ENCODE results near the gene DIS3L2.
"Not testable (repeated sequence)": the region's sequence is repeated elsewhere in the genome, so short reads cannot be mapped to it uniquely, and the experiment has no call there.

Gene DIS3L2

DNA sequence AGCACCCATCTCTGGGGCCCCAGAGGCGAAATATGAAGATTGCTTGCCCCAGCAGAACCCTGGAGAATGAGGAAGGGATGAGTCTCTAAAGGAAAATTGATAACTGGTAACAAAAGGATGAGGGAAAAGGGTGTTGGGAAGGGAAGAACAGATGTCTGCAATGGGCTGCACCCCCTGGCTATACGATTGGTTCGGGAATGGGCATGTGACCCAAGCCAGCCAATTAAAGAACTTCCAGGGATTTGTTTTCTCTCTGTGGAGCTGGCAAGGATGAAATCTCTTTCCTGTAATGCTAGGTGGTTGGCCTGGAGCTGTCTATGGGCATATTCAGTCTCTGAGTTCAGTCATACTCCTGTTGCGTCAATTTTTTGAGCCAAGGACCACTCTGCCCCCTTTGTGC, 22.5 kb upstream of the DIS3L2 start:
- Histone ChIP-seq H3K27ac (ENCODE audit: low read depth, low read length, severe bottlenecking) (no peak overlapping the region), H3K4me1 (ENCODE audit: control insufficient read depth, insufficient read depth, low read length, poor library complexity, severe bottlenecking) (no peaks in the 10 kb centered on the region), H3K9me3 (ENCODE audit: control insufficient read depth, low read length) (no peaks in the 10 kb centered on the region), H3K36me3 (ENCODE audit: control insufficient read depth, insufficient read depth, low read length) (no peaks in the 10 kb centered on the region), H3K4me3 (ENCODE audit: extremely low read depth, insufficient read depth, low read length, poor library complexity, severe bottlenecking) (no peak overlapping the region)
- WGBS, 2 experiments (ENCODE audit: insufficient coverage in 2 of 2): 91 to 93% methylated on average over 3 to 4 of the region's 4 CpGs

DNA sequence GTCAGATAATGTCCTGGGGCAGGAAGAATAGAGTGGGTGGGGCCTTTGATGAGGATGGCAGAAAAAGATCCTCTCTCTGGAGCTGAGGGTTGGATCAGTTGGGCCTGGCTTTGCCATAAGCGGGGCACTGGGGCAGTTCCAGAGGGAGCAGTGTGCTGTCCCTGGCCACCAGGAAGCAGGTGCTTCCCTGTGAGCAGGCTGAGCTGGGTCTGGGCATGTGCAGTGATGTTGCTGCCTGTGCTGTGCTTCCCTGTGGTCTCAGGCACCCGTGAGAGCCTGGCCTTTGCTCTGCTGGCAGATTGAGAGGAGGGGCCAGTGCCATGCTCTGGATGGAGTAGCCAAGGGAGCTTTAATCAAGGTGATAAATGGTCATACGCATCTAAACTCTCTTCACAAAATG, 20.7 kb upstream of the DIS3L2 start:
- H3K9me3 ChIP-seq (ENCODE audit: control insufficient read depth, low read length): no peaks in the 10 kb centered on the region
- 87 to 94% methylated on average over 2 to 3 of the region's 3 CpGs for WGBS, 2 experiments (ENCODE audit: insufficient coverage in 2 of 2)
- no peak overlapping the region for H3K4me3 ChIP-seq (ENCODE audit: extremely low read depth, insufficient read depth, low read length, poor library complexity, severe bottlenecking)
- H3K4me1 ChIP-seq (ENCODE audit: control insufficient read depth, insufficient read depth, low read length, poor library complexity, severe bottlenecking): no peaks in the 10 kb centered on the region
- no peaks in the 10 kb centered on the region for H3K36me3 ChIP-seq (ENCODE audit: control insufficient read depth, insufficient read depth, low read length)
- no peak overlapping the region for H3K27ac ChIP-seq (ENCODE audit: low read depth, low read length, severe bottlenecking)

DNA sequence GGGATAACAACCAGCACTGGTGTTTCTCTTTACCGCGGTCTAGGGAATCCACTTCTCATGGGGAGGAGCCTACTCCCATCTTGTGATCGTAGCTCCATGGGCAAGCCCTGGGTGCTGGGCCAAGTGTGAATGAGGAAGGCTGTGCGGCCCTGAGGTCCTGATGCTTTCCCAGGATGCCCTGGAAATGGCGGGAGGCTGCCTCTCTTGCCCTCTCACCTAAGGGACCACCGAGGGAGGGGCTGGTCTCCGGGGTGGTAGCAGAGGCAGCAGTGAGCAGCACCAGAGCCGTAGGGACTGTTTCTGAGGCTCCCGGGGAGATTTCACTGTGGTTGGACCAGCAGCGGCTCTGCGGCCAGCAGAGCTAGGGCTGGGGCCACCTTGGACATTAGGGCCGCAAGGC, 19.8 kb upstream of the DIS3L2 start:
- WGBS, 2 experiments (ENCODE audit: insufficient coverage in 2 of 2): 88 to 92% methylated on average over 8 to 12 of the region's 12 CpGs
- Histone ChIP-seq H3K4me3 (ENCODE audit: extremely low read depth, insufficient read depth, low read length, poor library complexity, severe bottlenecking) (no peak overlapping the region), H3K4me1 (ENCODE audit: control insufficient read depth, insufficient read depth, low read length, poor library complexity, severe bottlenecking) (no peaks in the 10 kb centered on the region), H3K9me3 (ENCODE audit: control insufficient read depth, low read length) (no peaks in the 10 kb centered on the region), H3K27ac (ENCODE audit: low read depth, low read length, severe bottlenecking) (no peak overlapping the region), H3K36me3 (ENCODE audit: control insufficient read depth, insufficient read depth, low read length) (no peaks in the 10 kb centered on the region)

GRCh38 chr2:231942180-231942579, 19.3 kb upstream of the DIS3L2 start:
- WGBS, 2 experiments (ENCODE audit: insufficient coverage in 2 of 2): 93 to 100% methylated on average over 2 of the region's 6 CpGs
- no peaks in the 10 kb centered on the region for H3K36me3 ChIP-seq (ENCODE audit: control insufficient read depth, insufficient read depth, low read length)
- no peak overlapping the region for H3K27ac ChIP-seq (ENCODE audit: low read depth, low read length, severe bottlenecking)

GRCh38 chr2:231946241-231946814, 15.2 kb upstream of the DIS3L2 start:
- no peak overlapping the region for H3K27ac ChIP-seq (ENCODE audit: low read depth, low read length, severe bottlenecking)
- no peaks in the 10 kb centered on the region for H3K4me1 ChIP-seq (ENCODE audit: control insufficient read depth, insufficient read depth, low read length, poor library complexity, severe bottlenecking)
- no peak overlapping the region for H3K4me3 ChIP-seq (ENCODE audit: extremely low read depth, insufficient read depth, low read length, poor library complexity, severe bottlenecking)
- H3K9me3 ChIP-seq (ENCODE audit: control insufficient read depth, low read length): no peaks in the 10 kb centered on the region
- 94% methylated on average over 11 to 12 of the region's 15 CpGs for WGBS, 2 experiments (ENCODE audit: insufficient coverage in 2 of 2)
- no peaks in the 10 kb centered on the region for H3K36me3 ChIP-seq (ENCODE audit: control insufficient read depth, insufficient read depth, low read length)

More at GRCh38 chr2:231942180-231942579, 19.3 kb upstream of the DIS3L2 start:
- Histone ChIP-seq H3K4me3 (ENCODE audit: extremely low read depth, insufficient read depth, low read length, poor library complexity, severe bottlenecking) (no peak overlapping the region), H3K9me3 (ENCODE audit: control insufficient read depth, low read length) (no peaks in the 10 kb centered on the region), H3K4me1 (ENCODE audit: control insufficient read depth, insufficient read depth, low read length, poor library complexity, severe bottlenecking) (no peaks in the 10 kb centered on the region)

DNA sequence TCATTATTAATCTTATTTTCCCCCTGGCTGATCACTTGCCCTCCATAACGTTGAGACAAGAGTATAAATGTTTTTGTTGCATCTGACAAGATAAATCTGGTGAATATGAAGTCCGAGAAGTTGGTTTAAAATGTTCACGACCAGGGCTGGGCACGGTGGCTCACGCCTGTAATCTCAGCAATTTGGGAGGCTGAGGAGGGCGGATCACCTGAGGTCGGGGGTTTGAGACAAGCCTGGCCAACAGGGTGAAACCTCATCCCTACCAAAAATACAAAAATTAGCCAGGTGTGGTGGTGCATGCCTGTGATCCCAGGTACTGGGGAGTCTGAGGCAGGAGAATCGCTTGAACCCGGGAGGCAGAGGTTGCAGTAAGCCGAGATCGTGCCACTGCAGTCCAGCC, 14.4 kb upstream of the DIS3L2 start:
- 92 to 100% methylated on average over 2 to 9 of the region's 11 CpGs for WGBS, 2 experiments (ENCODE audit: insufficient coverage in 2 of 2)
- not testable (repeated sequence) for H3K36me3 ChIP-seq (ENCODE audit: control insufficient read depth, insufficient read depth, low read length); H3K4me3 ChIP-seq (ENCODE audit: extremely low read depth, insufficient read depth, low read length, poor library complexity, severe bottlenecking); H3K27ac ChIP-seq (ENCODE audit: low read depth, low read length, severe bottlenecking); H3K9me3 ChIP-seq (ENCODE audit: control insufficient read depth, low read length); H3K4me1 ChIP-seq (ENCODE audit: control insufficient read depth, insufficient read depth, low read length, poor library complexity, severe bottlenecking)

DNA sequence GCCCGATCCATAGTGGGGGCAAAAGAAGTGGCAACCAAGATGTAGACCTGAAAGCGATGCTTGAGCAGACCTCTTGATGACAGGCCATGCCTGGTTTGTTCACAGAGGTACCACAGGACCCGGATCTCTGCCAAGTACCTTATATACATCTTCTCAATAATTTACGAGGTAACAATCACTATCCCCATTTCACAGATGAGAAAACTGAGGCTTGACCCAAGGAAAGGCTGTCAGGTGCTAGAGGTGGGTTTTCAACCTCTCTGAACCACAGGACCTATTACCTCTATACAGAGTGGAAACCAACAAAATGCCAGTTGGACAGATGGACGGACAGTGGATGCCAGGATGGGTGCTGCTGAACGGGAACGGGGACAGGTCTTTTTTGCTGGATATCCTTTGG, 13.8 kb upstream of the DIS3L2 start:
- 83 to 96% methylated on average over 1 to 5 of the region's 7 CpGs for WGBS, 2 experiments (ENCODE audit: insufficient coverage in 2 of 2)
- Histone ChIP-seq H3K4me1 (ENCODE audit: control insufficient read depth, insufficient read depth, low read length, poor library complexity, severe bottlenecking) (no peaks in the 10 kb centered on the region), H3K4me3 (ENCODE audit: extremely low read depth, insufficient read depth, low read length, poor library complexity, severe bottlenecking) (no peak overlapping the region), H3K36me3 (ENCODE audit: control insufficient read depth, insufficient read depth, low read length) (no peaks in the 10 kb centered on the region), H3K9me3 (ENCODE audit: control insufficient read depth, low read length) (no peaks in the 10 kb centered on the region), H3K27ac (ENCODE audit: low read depth, low read length, severe bottlenecking) (no peak overlapping the region)

- Histone ChIP-seq H3K9me3 (ENCODE audit: control insufficient read depth, low read length) (no peaks in the 10 kb centered on the region), H3K4me3 (ENCODE audit: extremely low read depth, insufficient read depth, low read length, poor library complexity, severe bottlenecking) (no peak overlapping the region)
- no CpG with 5 or more reads among the region's 2 CpGs for WGBS, 2 experiments (ENCODE audit: insufficient coverage in 2 of 2)
Measured at GRCh38 chr2:231951452-231952035, 10.0 kb upstream of the DIS3L2 start.

DNA sequence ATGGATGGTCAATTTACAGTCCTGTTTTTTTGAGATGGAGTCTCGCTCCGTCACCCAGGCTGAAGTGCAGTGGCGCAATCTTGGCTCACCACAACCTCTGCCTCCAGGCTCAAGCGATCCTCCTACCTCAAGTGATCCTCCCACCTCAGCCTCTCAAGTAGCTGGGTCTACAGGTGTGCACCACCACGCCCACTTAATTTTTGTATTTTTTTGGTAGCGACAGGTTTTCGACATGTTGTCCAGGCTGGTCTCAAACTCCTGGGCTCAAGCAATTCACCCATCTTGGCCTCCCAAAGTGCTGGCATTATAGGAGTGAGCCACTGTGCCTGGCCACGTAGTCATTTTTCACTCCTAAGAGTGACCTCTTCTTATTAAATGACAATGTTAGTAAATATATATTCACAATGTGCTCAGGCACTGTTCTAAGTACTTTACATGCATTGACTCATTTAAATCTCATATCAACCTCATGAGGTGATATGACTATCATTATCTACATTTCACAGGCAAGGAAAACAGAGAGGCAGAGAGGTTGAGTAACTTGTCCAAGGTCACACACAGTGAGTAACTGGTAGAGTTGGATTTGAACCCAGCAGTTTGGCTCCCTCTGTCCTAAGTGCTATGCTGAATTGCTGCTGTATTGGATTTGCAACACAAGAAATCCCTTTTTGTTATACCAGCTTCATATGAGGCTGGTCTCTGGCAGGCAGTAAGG, 5.6 kb upstream of the DIS3L2 start:
- no peaks in the 10 kb centered on the region for H3K4me1 ChIP-seq (ENCODE audit: control insufficient read depth, insufficient read depth, low read length, poor library complexity, severe bottlenecking)

More at GRCh38 chr2:231951452-231952035, 10.0 kb upstream of the DIS3L2 start:
- Histone ChIP-seq H3K36me3 (ENCODE audit: control insufficient read depth, insufficient read depth, low read length) (no peaks in the 10 kb centered on the region), H3K4me1 (ENCODE audit: control insufficient read depth, insufficient read depth, low read length, poor library complexity, severe bottlenecking) (no peaks in the 10 kb centered on the region), H3K27ac (ENCODE audit: low read depth, low read length, severe bottlenecking) (no peak overlapping the region)

GRCh38 chr2:231957913-231958763, 3.4 kb upstream of the DIS3L2 start:
- Histone ChIP-seq H3K4me3 (ENCODE audit: extremely low read depth, insufficient read depth, low read length, poor library complexity, severe bottlenecking) (no peak overlapping the region), H3K27ac (ENCODE audit: low read depth, low read length, severe bottlenecking) (no peak overlapping the region), H3K4me1 (ENCODE audit: control insufficient read depth, insufficient read depth, low read length, poor library complexity, severe bottlenecking) (no peaks in the 10 kb centered on the region), H3K36me3 (ENCODE audit: control insufficient read depth, insufficient read depth, low read length) (no peaks in the 10 kb centered on the region), H3K9me3 (ENCODE audit: control insufficient read depth, low read length) (no peaks in the 10 kb centered on the region)
- WGBS, 2 experiments (ENCODE audit: insufficient coverage in 2 of 2): 80 to 83% methylated on average over 3 to 4 of the region's 4 CpGs

More for the DNA sequence above, 5.6 kb upstream of the DIS3L2 start:
- Histone ChIP-seq H3K4me3 (ENCODE audit: extremely low read depth, insufficient read depth, low read length, poor library complexity, severe bottlenecking) (no peak overlapping the region), H3K27ac (ENCODE audit: low read depth, low read length, severe bottlenecking) (no peak overlapping the region), H3K9me3 (ENCODE audit: control insufficient read depth, low read length) (no peaks in the 10 kb centered on the region), H3K36me3 (ENCODE audit: control insufficient read depth, insufficient read depth, low read length) (no peaks in the 10 kb centered on the region)
- 86 to 93% methylated on average over 7 of the region's 8 CpGs for WGBS, 2 experiments (ENCODE audit: insufficient coverage in 2 of 2)
